Activated CD8-positive, alpha-beta memory T cell treated with anti-CD3 and anti-CD28 coated beads, Interleukin-2, amount 50 U/mL, for 24 hours (primary cell): ENCODE data around the gene RNPEP.
"Not testable (repeated sequence)": the region's sequence is repeated elsewhere in the genome, so short reads cannot be mapped to it uniquely, and the experiment has no call there.

Experiments
- DNase-seq: peaks from one replicate; pipeline ENCODE4 v3.0.0-alpha.2; 2020; ENCODE audit errors: extremely low read depth

Gene RNPEP

GRCh38 chr1:202036595-202037387 is 54.3 kb downstream of the RNPEP start:
- DNase-seq, result no peak

GRCh38 chr1:202037706-202038296 is 55.4 kb downstream of the RNPEP start:
- no peak for DNase-seq

GRCh38 chr1:202038688-202039346 is 56.4 kb downstream of the RNPEP start:
- no peak for DNase-seq

GRCh38 chr1:202045705-202046104 is 63.3 kb downstream of the RNPEP start:
- no peak for DNase-seq

DNA sequence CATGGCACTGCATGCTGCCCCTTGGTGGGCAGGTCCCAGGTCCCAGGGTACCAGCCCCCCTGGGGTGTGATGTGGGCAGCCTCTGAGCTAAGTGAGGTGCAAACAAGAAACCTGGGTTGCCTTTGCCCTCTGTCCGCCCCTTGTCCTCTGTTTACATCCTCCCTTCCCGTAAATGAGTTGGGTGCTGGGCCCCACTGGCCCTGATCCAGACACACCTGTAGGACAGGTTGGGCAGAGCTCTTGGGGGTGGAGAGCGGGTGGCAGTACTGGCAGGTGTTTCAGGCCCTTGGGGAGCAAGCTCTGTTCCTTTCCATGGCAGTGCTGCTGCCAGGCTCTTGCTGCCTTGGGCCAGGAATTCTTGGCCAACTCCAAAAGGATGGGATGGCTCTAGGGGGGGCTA is 63.8 kb downstream of the RNPEP start:
- no peak for DNase-seq

GRCh38 chr1:202046748-202047708 is 64.6 kb downstream of the RNPEP start:
- no peak for DNase-seq

- DNase-seq, result no peak
Observed at GRCh38 chr1:202047977-202048376, 65.5 kb downstream of the RNPEP start.

GRCh38 chr1:202049129-202049528 is 66.7 kb downstream of the RNPEP start:
- DNase-seq, result no peak

- no peak for DNase-seq
Observed at GRCh38 chr1:202054094-202054493, 71.6 kb downstream of the RNPEP start.

DNA sequence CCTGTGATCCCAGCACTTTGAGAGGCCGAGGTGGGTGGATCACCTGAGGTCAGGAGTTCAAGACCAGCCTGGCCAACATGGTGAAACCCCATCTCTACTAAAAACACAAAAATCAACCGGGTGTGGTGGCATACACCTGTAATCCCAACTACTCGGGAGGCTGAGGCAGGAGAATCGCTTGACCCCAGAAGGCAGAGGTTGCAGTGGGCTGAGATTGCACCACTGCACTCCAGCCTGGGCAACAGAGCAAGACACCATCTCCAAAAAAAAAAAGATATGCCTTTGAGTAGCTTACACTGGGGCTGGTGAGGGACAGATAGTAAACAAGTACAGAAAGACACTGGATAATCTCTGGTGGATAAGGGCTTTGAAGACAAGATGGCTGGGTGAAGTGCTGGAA is 72.2 kb downstream of the RNPEP start:
- not testable (repeated sequence) for DNase-seq
